Activated naive CD4-positive, alpha-beta T cell treated with Interleukin-2 at 50 U/mL for 16 hours (primary cell): ENCODE data around the gene ACADVL.
"Not testable (repeated sequence)": the region's sequence is repeated elsewhere in the genome, so short reads cannot be mapped to it uniquely, and the experiment has no call there.

Experiments
- DNase-seq: peaks from one replicate; pipeline ENCODE4 v3.0.0-alpha.2; 2020

The ACADVL gene

DNA sequence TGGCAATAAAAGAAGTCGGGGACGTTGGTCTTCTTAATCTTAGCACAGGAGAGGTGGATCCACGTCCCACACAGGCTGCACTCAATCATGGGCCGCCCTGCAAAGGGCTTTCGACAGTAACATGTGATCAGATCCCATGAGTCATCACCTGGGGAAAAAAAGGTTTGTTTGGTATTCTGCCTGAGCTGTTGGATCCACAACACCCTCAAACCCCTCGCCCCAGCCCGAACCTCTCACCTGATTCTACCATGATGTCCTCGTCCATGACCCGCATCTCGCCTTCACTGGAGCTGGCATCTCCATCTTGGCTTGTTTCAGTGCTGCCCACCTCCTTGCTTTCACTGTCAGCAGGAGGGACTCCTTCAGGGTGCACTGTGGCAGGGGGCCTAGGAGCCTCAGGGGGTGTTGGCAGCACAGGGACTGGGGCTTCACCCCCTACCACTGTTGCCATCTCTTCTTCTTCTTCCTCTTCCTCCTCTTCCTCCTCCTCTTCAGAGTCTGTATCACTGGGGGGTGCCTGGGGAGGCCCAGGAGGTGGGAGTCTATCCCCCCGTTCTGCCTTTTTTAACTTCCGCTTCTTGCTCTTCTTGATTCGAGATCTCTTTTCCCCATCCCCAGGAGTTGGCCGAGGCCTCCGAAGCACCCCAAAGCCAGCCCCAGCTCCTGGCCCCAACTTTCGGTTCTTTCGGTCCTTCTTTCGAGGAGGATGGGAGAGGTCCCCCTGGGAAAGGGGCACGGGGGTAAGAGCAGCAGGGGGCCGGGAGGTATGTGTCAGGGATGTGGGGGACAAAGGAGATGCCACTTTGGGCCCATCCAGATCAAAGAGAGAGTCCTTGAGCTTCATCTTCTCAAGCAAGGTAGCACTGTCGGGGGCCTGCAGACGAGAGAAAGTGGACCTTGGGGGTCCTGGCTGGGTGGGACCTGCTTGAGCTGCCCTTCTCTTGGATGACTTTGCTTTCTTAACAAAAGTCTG, 16.2 kb downstream of the ACADVL start:
- DNase-seq: peak; percentile 22

DNA sequence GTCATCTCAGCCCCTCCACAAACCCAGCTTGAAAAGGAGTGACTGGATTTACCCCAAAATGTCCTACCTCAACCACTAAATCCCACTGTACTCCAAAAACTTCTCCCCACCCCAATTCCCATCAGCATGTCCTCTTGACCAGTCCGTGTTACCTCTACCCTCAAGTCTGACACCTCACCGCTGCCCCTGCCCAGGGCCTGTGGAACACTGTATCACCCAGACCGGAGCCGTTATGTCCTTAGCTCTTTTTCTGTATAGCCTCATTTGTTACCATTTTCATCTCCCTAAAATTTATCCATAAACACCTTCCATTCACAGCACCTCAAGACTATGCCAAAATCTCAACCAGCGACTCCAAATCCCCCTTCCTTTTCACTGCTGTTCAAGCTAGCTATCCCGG, 17.1 kb downstream of the ACADVL start:
- no peak for DNase-seq

DNA sequence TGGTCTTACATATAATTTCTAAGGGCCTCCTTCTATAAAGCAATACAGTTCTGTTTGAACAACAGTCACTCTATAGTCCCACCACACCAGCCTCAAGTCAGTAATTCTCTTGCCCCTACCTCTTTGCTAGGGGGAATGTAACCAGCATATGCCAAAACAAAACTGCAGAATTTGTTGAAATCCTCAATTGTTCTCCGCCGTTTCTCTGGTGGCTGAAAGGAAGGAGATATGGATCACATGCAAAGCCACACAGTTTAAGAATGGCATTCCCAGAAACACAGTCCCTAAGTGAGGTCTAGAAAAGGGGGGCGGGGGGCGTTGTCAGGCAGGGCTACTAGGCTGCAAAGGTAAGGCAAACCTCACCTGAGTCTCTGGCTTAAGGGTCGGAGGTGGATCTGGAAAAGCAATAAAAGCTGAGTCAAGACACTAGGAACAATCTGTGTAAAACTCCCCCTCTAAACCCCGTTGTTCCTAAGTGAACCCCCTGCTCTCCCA, 17.6 kb downstream of the ACADVL start:
- DNase-seq: no peak

DNA sequence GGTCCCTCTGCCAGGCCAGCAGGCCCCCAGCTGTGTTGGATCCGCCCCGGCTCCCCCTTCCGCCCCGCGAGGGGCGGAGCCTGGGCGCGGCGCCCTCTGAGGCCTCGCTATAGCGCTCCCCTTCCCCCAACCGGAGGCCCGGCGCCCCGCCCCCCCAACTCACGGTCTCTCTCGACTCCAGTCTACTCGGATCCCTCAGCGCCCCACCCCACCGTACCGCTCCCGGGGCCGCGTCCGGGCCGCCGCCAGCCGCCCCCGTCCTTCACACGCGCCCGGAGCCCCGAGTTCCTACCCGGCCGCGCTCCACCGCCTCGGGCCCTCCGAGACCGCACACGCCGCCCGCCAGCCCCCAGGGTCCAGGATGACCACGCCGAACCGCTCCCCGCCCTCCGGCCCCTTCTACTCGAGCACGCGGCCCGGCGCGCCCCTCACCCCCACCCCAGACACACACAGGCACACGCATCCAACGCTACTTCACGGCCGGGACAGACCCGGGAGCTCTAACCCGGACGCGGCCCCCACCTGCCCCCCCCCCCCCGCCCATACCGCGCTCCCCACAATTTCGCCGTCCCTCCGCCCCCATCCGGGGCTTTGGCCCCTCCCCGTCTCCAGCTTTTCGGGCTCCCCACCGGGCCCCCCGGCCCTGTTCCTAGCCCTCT, 18.2 kb downstream of the ACADVL start:
- DNase-seq: peak; percentile 83

DNA sequence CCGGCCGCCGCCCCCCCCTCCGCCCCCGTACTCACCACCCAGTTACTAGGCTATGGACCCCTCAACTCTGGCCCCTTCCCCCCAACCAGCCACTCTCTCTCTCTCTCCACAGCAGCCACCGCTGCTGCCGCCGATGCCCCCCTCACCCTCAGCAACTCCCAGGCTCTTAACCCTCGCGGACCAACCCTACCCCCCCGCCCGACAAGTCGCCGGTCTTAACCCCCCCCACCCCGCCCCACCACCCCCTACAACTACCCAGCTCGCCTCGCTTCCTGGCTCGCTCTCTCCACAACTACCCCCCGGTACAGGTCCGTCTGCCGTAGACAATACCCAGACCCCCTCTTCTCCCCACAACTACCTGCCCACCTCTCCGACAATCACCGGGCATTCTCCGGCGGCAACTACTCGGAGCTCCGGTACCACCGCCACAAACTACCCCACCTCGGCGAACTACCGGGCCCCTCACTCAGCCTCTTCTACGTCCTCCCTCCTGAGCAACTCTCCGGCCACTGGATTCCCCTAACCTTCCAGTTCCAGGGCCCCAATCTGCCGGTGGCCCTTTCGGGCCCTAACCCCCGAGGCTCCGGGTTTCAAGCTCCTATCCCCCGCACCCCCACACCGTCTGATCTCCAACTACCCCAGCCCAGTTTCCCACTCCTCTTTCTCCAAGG, 18.8 kb downstream of the ACADVL start:
- peak; percentile 37 for DNase-seq

DNA sequence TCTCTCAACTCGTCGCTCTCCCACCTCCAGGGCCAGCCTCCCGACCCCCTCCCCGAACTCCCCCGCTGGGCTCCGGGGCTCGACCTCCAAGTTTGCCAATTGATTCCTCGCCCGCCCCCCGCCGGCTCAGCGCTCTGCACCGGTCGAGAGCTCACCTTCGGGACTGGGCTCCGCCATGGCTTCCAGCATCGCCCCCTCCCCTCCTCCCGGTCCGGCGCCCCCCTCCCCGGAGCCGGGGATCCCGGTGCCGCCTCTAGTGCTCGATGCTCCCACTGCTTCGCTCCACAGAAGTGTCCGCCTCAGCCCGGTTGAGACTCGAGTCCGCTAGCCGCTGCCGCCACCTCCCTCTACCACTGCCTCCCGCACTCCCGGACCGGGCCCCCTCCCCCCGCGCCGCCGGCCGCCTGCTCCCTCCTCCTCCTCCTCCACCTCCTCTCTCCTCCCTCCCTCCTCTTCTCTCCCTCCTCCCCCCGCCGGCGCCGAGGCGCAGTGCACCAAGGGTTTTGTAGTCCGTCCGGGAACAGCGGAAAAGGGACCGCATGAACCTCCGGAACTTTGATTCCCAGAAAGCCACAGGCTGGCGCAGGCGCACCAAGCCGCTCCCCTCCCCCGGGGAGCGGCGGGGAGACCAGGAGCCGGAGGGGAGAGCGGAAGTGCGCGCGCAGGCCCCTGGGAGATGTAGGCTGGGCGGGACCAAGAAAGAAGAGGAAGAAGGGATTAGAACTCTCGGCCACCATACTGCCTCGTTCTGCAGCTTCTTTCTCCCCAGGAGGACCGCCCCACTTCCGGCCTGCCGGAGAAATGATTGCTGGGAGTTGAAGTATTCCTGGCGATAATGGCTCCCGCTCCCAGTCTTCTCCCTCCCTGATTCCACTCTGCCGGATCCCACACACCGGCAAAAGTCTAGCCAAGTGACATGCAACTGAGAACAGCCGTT, 19.6 kb downstream of the ACADVL start, which contains the start of gene PHF23:
TSS of gene PHF23 (minus strand) at position 367 of the 937 bp plus-strand sequence. CDS start at position 189, 178 bp downstream.
- DNase-seq: peak; percentile 98

DNA sequence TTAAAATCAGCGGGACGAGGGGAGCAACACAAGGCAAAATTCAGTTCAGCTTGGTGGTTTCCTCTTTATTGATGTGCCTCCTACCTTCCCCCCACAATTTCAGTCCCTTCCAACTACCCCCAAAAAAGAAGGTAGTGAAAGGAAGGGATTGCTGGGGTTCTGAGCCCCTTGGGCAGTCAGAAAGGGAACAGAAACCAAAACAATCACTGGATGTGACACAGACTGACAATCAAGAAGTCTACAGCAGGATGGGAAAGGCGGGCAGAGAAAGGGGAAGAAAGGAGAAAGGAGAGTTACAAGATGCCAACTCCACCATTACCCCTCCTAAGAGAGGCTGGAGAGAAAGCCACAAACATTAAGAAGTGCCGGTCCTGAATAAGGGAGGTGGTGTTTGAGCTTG, 20.6 kb downstream of the ACADVL start:
- no peak for DNase-seq

DNA sequence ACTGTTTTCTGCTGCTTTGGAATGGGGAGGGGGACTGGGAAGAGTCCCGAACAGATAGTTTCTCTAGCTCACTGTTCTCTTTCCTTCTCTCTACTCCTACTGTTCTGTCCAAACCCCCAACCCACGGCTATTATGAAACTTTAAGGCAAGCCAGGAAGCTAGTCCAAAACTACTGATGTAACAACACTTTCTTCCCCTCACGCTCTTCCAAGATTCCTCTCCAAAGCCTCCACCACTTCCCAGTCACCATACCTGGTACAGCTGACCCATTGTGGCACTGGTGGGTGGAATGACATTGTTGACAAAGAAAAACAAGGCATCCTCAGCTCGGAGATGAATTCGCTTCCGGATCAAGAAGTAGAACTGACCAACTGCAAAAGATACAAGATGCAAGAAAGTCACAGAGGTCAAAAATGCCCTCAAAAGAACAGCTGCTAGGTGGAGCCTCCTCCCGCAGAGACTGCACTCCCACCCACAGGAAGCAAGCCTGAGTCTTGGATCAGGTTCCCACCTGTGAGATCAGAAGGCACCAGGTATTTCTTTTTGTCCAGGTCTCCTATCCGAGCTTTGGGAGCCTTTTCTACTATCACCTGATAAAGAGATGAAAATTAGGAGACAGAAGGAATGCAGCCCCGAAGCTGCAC, 21.5 kb downstream of the ACADVL start:
- DNase-seq: no peak

DNA sequence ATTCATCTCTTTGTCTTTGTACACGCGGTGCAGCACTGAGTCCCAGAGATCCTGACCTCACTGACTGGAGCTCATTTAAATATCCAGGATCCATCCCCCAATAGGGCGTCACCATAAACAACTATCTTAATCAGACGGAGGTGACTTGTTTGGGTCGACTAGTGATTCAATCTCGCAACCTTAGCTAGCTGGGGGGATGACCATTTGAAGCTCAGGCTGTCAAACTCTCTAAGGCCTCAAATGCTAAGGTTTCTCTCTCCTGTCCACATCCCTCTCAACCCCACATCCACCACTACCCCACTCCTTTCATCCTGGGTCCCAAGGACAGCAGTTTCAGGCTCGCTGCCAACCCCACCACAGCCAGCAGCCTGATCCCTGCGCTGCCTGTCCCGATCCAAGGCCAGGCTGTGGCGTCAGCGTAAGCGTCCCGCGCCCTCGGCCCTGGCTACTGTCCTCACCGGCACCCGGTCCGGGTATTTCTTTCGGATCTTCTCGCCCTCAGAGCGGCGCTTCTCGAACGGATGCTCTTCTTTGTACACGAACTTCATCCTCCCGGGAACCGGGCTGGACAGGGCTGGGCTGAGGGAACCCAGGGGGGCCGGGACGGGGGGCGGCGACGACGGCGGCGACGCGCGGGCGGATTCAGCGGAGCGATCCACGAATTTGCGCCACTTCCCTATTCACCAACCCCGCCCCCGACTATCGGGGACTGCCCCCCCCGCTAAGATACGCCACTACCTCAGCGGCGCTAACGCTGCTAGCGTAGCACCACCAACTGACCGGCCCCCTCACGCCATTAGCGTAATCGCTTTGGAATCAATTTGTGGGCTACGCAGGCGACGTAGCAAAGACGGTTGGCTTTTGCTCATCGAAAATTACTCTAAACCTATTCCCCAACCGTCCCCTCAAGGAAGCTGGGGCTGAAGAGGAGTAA, 22.3 kb downstream of the ACADVL start, which contains the start of gene GABARAP:
TSS of gene GABARAP (minus strand) at position 667 of the 934 bp plus-strand sequence. CDS start at position 548, 119 bp downstream.
- peak; percentile 93 for DNase-seq

DNA sequence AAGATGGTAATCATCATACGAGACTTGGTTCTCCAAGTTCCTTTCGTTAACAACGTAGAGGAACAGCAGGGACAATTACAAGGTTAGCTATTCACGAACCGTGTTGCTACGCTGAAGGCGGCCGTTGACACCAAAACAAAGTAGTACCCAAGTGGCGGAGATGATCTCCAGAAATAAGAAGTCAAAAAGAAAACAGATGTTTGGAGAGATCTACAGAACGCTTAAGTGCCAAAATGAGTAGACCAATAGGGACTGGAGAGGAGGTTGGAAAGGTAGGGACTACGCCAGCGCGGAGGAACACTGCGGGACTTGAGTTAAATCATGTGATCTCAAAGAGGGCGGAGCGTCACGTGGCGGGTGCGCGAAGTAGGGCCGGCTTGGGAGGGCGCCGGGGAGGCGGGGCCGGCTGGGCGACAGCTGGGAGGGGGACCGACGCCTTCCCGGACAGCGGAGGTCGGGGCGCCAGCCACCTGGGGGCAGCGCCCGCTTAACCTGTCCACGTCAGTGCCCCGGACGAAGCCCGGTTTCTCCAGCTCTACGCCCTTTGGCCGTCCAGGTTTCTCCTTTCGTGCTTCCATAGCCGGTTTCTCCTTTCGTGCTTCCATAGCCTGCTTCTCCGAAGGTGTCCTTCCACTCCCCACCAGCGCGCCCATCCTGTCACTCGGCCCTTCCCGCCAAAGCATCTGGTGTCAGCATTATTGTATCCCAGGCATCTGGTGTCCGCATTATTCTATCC, 23.1 kb downstream of the ACADVL start:
- peak; percentile 92 for DNase-seq

DNA sequence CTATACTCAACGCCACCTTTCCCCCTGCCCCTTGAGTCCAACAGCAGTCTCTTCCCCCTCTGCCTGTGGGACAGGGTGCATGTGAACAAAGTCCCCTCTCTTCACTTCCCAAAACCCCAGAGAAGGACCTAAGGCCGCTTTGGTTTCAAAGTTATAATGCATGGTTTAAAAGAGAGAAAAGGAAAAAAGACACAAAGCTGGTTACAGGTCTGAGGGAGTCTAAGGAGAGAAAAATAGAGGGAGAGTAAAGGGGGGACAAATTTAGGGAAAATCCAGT, 23.7 kb downstream of the ACADVL start:
- DNase-seq: no peak

DNA sequence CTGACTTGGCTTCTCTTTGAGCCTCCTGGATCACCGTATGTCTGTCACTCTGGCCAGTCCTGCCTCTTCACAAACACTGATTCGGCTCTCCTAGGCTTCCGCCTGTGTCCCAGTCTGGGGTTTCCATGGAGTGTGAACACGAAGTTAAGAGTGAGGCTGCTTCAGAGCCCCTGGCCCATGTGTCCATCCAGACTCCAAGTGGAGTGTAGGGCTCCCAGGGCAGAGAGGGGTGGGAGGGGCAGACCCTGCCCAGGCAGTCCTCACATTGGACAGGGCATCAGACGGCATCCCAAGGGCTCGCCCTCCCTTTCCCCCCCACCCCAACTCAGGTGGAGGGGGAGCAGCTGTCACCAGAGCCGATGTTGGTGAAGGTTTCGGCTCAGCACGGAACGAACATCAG, 24.1 kb downstream of the ACADVL start:
- DNase-seq: not testable (repeated sequence)

DNA sequence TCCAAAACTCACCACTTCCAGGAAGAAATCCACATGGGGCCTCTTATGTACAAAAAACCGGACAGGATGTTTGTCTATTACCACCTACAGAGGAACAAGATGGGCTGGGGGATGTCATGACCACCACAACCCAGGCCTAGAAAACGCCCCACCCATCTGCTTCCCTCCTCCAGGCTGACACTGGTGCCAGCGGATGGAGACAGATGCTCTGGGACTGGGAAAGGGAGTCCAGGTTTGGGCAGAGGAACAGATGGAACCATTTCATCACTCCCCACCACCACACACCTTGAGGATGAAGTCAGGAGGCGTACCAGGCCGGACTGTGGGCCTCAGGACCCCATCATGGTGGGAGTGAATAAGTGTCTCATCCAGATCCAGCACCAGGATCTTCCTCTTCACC, 27.0 kb downstream of the ACADVL start:
- DNase-seq: no peak

DNA sequence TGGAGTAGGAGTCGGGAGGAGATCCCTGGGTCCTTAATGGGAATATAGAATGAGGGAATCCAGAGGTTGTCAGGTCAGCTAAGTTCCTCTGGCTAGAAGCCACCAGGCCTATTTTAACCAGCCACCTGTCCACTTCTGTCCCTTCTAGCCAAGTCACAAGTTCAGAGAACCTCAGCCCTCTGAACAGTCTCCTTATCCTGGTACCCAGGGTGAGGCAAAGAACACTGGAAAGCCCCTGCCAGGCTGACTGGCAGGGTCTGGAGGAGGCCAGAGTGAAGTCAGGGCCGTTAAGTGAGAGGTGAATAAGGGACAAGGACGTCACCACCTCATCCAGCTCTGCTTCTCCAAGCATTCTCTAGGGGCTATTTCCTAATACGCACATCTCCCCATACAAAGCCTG, 29.1 kb downstream of the ACADVL start:
- no peak for DNase-seq

DNA sequence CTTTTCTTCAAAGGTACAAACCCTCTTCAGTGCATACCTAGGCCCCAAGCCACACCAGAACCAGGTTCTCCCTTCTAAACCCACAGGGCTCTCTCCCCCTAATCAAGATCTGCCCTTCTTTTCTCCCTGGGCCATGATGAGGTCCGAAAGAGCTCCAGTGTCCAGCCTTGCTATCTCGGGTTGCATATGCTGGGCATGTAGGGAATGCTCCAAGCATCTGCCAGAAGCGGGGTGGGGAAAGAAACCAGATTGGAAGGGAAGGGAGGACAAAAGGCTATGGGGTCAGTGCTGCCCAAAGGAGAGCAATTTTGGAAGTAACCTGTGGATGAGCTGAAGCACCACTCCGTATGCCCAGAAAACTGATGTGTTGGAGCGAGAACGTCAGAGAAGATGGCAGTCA, 29.5 kb downstream of the ACADVL start:
- DNase-seq: no peak

DNA sequence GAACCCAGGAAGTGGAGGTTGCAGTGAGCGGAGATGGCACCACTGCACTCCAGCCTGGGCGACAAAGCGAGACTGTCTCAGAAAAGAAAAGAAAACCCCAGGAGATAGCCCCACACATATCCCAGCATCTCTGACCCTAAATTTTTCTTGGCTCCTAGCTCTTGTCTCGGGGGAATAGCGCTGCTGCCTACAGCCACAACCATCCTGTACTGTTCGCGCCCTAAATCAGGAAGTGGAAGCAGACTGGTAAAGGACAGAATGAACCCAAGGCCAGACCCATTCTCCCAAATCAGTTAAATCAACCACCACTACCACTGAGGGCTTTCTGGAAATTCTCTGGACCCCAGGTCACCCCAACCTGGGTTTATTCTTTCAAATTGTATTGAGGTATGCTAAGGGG, 30.1 kb downstream of the ACADVL start:
- no peak for DNase-seq

DNA sequence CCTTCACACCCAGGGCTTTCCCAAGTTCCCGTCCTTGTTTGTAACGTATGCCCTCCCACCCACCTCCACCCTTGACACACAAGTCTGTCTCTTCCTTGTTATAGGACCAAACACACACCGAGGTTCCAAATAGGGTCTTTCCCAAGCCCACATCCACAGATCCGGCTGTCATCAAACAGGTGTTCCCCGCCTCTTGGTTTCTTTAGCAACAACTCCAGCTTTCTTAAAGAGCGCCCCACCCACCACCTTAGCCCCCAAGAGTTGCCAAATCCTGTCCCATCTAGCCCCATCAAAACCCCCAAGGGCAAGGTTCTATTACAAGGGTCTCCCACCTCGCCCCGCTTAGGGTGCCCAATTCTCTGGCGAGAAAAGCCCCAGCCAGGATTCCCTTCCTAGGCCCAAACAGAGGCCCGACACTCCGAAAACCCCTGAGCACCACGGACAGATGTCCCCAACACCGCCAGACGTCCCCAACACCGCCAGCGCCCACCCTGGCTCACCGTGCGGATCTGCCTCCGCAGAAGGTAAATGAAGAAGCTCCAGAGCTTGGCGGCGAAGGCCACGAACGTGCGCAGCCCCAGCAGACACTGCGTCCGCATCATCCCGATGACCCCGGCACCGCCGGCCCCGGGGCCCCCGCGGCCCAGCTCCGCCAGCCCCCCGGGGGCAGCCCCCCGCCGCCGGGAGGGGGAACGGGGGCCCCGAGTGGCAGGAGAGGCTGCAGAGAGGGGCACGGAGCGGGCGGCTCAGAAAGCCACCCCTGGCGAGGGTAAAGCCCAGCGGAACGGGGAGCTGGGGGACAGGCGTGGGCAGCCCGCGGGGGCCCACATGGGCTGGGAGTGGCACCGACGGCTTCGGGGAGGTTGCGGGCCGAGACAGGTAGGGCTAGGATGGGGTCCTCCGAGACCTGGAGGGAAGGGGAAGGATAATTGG, 31.2 kb downstream of the ACADVL start:
- DNase-seq: peak; percentile 27

DNA sequence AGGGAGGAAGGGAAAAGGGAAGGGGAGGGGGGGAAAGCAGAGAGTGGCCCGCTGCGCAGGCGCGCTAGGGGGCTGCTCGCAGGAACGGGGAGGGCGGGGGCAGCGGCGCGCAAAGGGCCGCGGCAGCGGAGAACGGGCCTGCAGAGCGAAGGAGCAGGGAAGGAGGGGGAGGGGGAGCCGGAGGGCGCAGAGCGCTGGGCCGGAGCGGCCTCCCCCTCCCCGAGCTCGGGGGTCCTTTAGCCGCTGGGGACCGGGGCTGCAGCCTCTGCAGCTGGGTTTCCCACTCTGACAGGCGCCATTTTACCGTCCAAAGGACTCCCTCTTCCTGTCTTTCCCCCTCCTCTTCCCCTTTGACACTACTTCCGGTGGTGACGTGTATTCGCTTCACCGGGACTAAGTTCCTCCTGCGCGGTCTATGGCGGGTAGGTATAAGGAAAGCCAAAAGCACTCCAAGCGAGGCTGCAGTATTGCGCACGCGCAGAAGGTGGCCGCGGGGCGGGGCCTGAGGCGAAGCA, 32.0 kb downstream of the ACADVL start, which contains the start of gene CTDNEP1:
TSS of gene CTDNEP1 (minus strand) at position 74 of the 515 bp plus-strand sequence. CDS start 438 bp downstream, outside the sequence.
- DNase-seq: peak; percentile 96
